ENCODE results near the gene ADA.

- TF ChIP-seq CTCF (CRISPR knock-in tag; IDR thresholded peaks at IDR 0.05) (no peak), POLR2AphosphoS5 (IDR thresholded peaks at IDR 0.05; ENCODE audit: low read depth, low read length) (no peak), ZNF891 (CRISPR knock-in tag; IDR thresholded peaks at IDR 0.05) (no peak), SMC3 (IDR thresholded peaks at IDR 0.05; ENCODE audit: low read length) (no peak), FOXM1 (CRISPR knock-in tag; IDR thresholded peaks at IDR 0.05) (no peak), MTA3 (CRISPR knock-in tag; IDR thresholded peaks at IDR 0.05) (no peak), POLR2A (IDR thresholded peaks at IDR 0.05; ENCODE audit: insufficient read depth in 1 of 2, low read depth in 2 of 2, low read length in 2 of 2) (no peak), RAD21 (CRISPR knock-in tag; IDR thresholded peaks at IDR 0.05) (no peak), RFX5 (IDR thresholded peaks at IDR 0.05; ENCODE audit: low read depth, low read length) (no peak), EZH2 (conservative IDR thresholded peaks at IDR 0.05; ENCODE audit: low read depth, low read length) (no peak)
Observed at GRCh38 chr20:44644230-44644617, 7.3 kb downstream of the ADA start.

All from HepG2 (cell line).